Measurements from ENCODE around the gene NEO1. TPM values are rescaled to one million over a fixed set of nuclear protein-coding genes. Genes with fewer than 3 reads are reported as not detected.
"Not testable (repeated sequence)": the region's sequence is repeated elsewhere in the genome, so short reads cannot be mapped to it uniquely, and the experiment has no call there.

NEO1 gene
- total RNA-seq, 4 donors from 2014 or later: 11.5 to 80.3 (median 36.1) TPM

- Histone ChIP-seq H3K4me1 (no peaks in the 10 kb centered on the region), H3K4me3 (no peak overlapping the region), H3K36me3 (no peaks in the 10 kb centered on the region), H3K27me3 (no peaks in the 10 kb centered on the region), H3K9me3 (peaks cover 0 to 20% of the 10 kb centered on the region in 2 donors), H3K27ac (no peak overlapping the region)
- DNase-seq: no peak
- intact Hi-C loops (cut with DNase I; ENCODE audit: low total_unique reads): no loop called here
- TF ChIP-seq POLR2A (IDR thresholded peaks at IDR 0.05) (no peak), CTCF (IDR thresholded peaks at IDR 0.05) (no peak)
Measured at GRCh38 chr15:73153447-73153846, 101.2 kb downstream of the NEO1 start.

- DNase-seq: no peak
- Histone ChIP-seq H3K4me1 (no peaks in the 10 kb centered on the region), H3K27ac (no peak overlapping the region), H3K27me3 (no peaks in the 10 kb centered on the region), H3K4me3 (no peak overlapping the region), H3K36me3 (no peaks in the 10 kb centered on the region), H3K9me3 (peaks cover 0 to 20% of the 10 kb centered on the region in 2 donors)
- intact Hi-C loops (cut with DNase I; ENCODE audit: low total_unique reads): no loop called here
- no peak for TF ChIP-seq POLR2A (IDR thresholded peaks at IDR 0.05)
- no peak for TF ChIP-seq CTCF (IDR thresholded peaks at IDR 0.05)
Measured at GRCh38 chr15:73156431-73157191, 104.3 kb downstream of the NEO1 start.

- peaks cover 0 to 3% of the 10 kb centered on the region in 2 donors for H3K4me1 ChIP-seq
- no peak for DNase-seq
- no peak overlapping the region for H3K4me3 ChIP-seq
- intact Hi-C loops (cut with DNase I; ENCODE audit: low total_unique reads): no loop called here
- no peaks in the 10 kb centered on the region for H3K36me3 ChIP-seq
- TF ChIP-seq POLR2A (IDR thresholded peaks at IDR 0.05): no peak
- TF ChIP-seq CTCF (IDR thresholded peaks at IDR 0.05): no peak
- peaks cover 0 to 8% of the 10 kb centered on the region in 2 donors for H3K9me3 ChIP-seq
- no peaks in the 10 kb centered on the region for H3K27me3 ChIP-seq
- no peak overlapping the region for H3K27ac ChIP-seq
Measured at GRCh38 chr15:73161546-73161945, 109.3 kb downstream of the NEO1 start.

- no peaks in the 10 kb centered on the region for H3K36me3 ChIP-seq
- intact Hi-C loops (cut with DNase I; ENCODE audit: low total_unique reads): no loop called here
- no peaks in the 10 kb centered on the region for H3K27me3 ChIP-seq
- no peak for DNase-seq
- TF ChIP-seq CTCF (IDR thresholded peaks at IDR 0.05): no peak
- TF ChIP-seq POLR2A (IDR thresholded peaks at IDR 0.05): no peak
- H3K27ac ChIP-seq: no peak overlapping the region
- peaks cover 0 to 3% of the 10 kb centered on the region in 2 donors for H3K4me1 ChIP-seq
- H3K9me3 ChIP-seq: peaks cover 0 to 8% of the 10 kb centered on the region in 2 donors
- no peak overlapping the region for H3K4me3 ChIP-seq
Measured at GRCh38 chr15:73165435-73165834, 113.2 kb downstream of the NEO1 start.

GRCh38 chr15:73165844-73166243 is 113.6 kb downstream of the NEO1 start:
- no peak overlapping the region for H3K27ac ChIP-seq
- no peaks in the 10 kb centered on the region for H3K27me3 ChIP-seq
- DNase-seq: no peak
- no peak for TF ChIP-seq POLR2A (IDR thresholded peaks at IDR 0.05)
- TF ChIP-seq CTCF (IDR thresholded peaks at IDR 0.05): no peak
- H3K4me3 ChIP-seq: no peak overlapping the region
- H3K9me3 ChIP-seq: peaks cover 0 to 8% of the 10 kb centered on the region in 2 donors
- H3K36me3 ChIP-seq: no peaks in the 10 kb centered on the region
- peaks cover 0 to 3% of the 10 kb centered on the region in 2 donors for H3K4me1 ChIP-seq
- intact Hi-C loops (cut with DNase I; ENCODE audit: low total_unique reads): no loop called here

- H3K4me1 ChIP-seq; H3K27me3 ChIP-seq; DNase-seq; H3K36me3 ChIP-seq; H3K27ac ChIP-seq; H3K4me3 ChIP-seq; H3K9me3 ChIP-seq; intact Hi-C loops (cut with DNase I; ENCODE audit: low total_unique reads): not testable (repeated sequence)
Measured at GRCh38 chr15:73166711-73167110, 114.4 kb downstream of the NEO1 start.

Measured in uterus (tissue), 4 donors.